ENCODE measurements around the gene TAF4B. TPM values are rescaled to one million over a fixed set of nuclear protein-coding genes. Genes with fewer than 3 reads are reported as not detected.

Gene TAF4B
- polyA plus RNA-seq, 1 of the 3 experiments (the other 2 are of a cell fraction): 1.3 TPM

- H3K4me3 ChIP-seq (ENCODE audit: low read depth in 2 of 2, low read length in 1 of 2): no peak overlapping the region
- H3K4me2 ChIP-seq: no peak overlapping the region
- no peaks in the 10 kb centered on the region for H3K9me2 ChIP-seq
- H3K27me3 ChIP-seq (ENCODE audit: insufficient read depth): no peaks in the 10 kb centered on the region
- CTCF ChIA-PET: interaction anchor here (0.7 to 1.6 kb wide), 3 partner anchors 9 to 233 kb away, joined by 3 read pairs; no protein-coding TSS in a partner anchor
- H3K9me3 ChIP-seq: peaks cover 6% of the 10 kb centered on the region; the same call in 1 of the 2 replicates
- POLR2A ChIA-PET: no interaction called here
- H2AFZ ChIP-seq (ENCODE audit: low read depth): no peak overlapping the region
- H3K9ac ChIP-seq: no peak overlapping the region
- WGBS (ENCODE audit: low lambda C conversion rate): 73% methylated on average over 3 of the region's 3 CpGs
- H3K27ac ChIP-seq (ENCODE audit: low read depth in 2 of 2, low read length in 1 of 2): no peak overlapping the region
- no peaks in the 10 kb centered on the region for H4K20me1 ChIP-seq (ENCODE audit: insufficient read depth)
- peaks cover 0 to 3% of the 10 kb centered on the region in 2 experiments for H3K36me3 ChIP-seq (replicated peaks in 1 of 2; ENCODE audit: control insufficient read depth in 1 of 2, insufficient read depth in 2 of 2, low read length in 1 of 2)
- TF ChIP-seq FOXM1 (IDR thresholded peaks at IDR 0.05; ENCODE audit: low read depth) (no peak), RFX5 (IDR thresholded peaks at IDR 0.05; ENCODE audit: low read length) (no peak), RCOR1 (IDR thresholded peaks at IDR 0.05; ENCODE audit: low read length) (no peak), NRF1 (IDR thresholded peaks at IDR 0.05; ENCODE audit: low read depth, low read length) (no peak), USF1 (IDR thresholded peaks at IDR 0.05; ENCODE audit: borderline replicate concordance, low read depth) (no peak)
- H3K79me2 ChIP-seq (ENCODE audit: insufficient read depth): no peaks in the 10 kb centered on the region
- no peaks in the 10 kb centered on the region for H3F3A ChIP-seq (replicated peaks; ENCODE audit: insufficient read depth)
- DNase-seq: no peak
- H3K4me1 ChIP-seq (ENCODE audit: control insufficient read depth in 1 of 2, insufficient read depth in 2 of 2, low read depth in 1 of 2, low read length in 1 of 2): no peaks in the 10 kb centered on the region
Measured at GRCh38 chr18:26322890-26323653, 96.8 kb downstream of the TAF4B start.

- 85% methylated on average over 2 of the region's 2 CpGs for WGBS (ENCODE audit: low lambda C conversion rate)
- no peak overlapping the region for H3K9ac ChIP-seq
- peaks cover 6% of the 10 kb centered on the region; the same call in 1 of the 2 replicates for H3K9me3 ChIP-seq
- no peak overlapping the region for H3K4me2 ChIP-seq
- peaks cover 0 to 3% of the 10 kb centered on the region in 2 experiments for H3K36me3 ChIP-seq (replicated peaks in 1 of 2; ENCODE audit: control insufficient read depth in 1 of 2, insufficient read depth in 2 of 2, low read length in 1 of 2)
- DNase-seq: no peak
- no peak overlapping the region for H2AFZ ChIP-seq (ENCODE audit: low read depth)
- no peaks in the 10 kb centered on the region for H4K20me1 ChIP-seq (ENCODE audit: insufficient read depth)
- TF ChIP-seq GATA2 (CRISPR knock-in tag; IDR thresholded peaks at IDR 0.05) (no peak), TAF1 (IDR thresholded peaks at IDR 0.05; ENCODE audit: borderline replicate concordance, low read depth, low read length) (no peak), RCOR1 (IDR thresholded peaks at IDR 0.05; ENCODE audit: low read length) (no peak), ELF1 (IDR thresholded peaks at IDR 0.05) (no peak), MXI1 (IDR thresholded peaks at IDR 0.05; ENCODE audit: low read depth, low read length) (no peak), SMC3 (IDR thresholded peaks at IDR 0.05; ENCODE audit: low read depth, low read length) (no peak), MAX (IDR thresholded peaks at IDR 0.05; ENCODE audit: low read depth) (no peak)
- H3K9me2 ChIP-seq: no peaks in the 10 kb centered on the region
- H3K4me1 ChIP-seq (ENCODE audit: control insufficient read depth in 1 of 2, insufficient read depth in 2 of 2, low read depth in 1 of 2, low read length in 1 of 2): no peaks in the 10 kb centered on the region
- no peaks in the 10 kb centered on the region for H3K79me2 ChIP-seq (ENCODE audit: insufficient read depth)
- CTCF ChIA-PET: no interaction called here
- H3K4me3 ChIP-seq (ENCODE audit: low read depth in 2 of 2, low read length in 1 of 2): no peak overlapping the region
- no peak overlapping the region for H3K27ac ChIP-seq (ENCODE audit: low read depth in 2 of 2, low read length in 1 of 2)
- H3K27me3 ChIP-seq (ENCODE audit: insufficient read depth): no peaks in the 10 kb centered on the region
- POLR2A ChIA-PET: no interaction called here
- H3F3A ChIP-seq (replicated peaks; ENCODE audit: insufficient read depth): no peaks in the 10 kb centered on the region
Measured at GRCh38 chr18:26325771-26326170, 99.5 kb downstream of the TAF4B start.

All from SK-N-SH (cell line).